NOMO-1 (cell line): ENCODE data around the gene CRB3.
A peak's percentile ranks its signal among the peaks of the same experiment; 100 is the strongest.
"Not testable (repeated sequence)": the region's sequence is repeated elsewhere in the genome, so short reads cannot be mapped to it uniquely, and the experiment has no call there.

Source experiments
- DNase-seq, 2 experiments: peaks; one replicate each; lab custom pipeline; 2025; ENCODE audit not compliant: unreplicated experiment in 2 of 2; lab: John Stamatoyannopoulos, UW

CRB3 gene

DNA sequence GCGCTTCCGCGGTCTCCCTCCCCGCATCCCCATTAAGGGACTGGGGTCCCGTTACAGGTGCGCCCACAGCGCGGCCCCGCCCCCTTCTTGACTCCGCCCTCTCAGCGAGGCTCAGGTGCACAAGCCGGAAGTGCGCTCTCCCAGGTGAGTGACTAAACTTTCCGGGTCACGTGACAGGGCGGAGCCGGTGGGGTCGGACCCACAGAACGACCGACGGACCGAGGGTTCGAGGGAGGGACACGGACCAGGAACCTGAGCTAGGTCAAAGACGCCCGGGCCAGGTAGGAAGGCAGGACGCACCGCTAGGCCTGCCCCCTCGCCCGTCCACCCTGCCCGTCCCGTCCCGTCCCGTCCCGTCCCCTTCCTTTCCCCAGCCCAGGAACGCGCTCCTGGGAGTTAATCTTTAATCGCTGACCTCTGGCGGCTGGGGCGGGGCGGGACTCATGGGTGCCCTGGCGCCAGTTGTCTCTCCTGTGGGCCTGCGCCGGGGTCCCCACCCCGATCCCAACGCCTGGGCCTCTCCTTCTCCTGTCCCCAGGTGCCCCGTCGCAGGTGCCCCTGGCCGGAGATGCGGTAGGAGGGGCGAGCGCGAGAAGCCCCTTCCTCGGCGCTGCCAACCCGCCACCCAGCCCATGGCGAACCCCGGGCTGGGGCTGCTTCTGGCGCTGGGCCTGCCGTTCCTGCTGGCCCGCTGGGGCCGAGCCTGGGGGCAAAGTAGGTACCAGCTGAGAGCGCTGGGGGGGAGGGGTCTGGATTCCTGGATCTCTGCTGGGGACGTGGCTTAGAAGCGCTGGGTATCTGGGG, at the start of gene CRB3:
CRB3 (plus strand) TSS at position 202 of the 804 bp plus-strand sequence; CDS start at position 633, 431 bp downstream.
- DNase-seq: no peak

DNA sequence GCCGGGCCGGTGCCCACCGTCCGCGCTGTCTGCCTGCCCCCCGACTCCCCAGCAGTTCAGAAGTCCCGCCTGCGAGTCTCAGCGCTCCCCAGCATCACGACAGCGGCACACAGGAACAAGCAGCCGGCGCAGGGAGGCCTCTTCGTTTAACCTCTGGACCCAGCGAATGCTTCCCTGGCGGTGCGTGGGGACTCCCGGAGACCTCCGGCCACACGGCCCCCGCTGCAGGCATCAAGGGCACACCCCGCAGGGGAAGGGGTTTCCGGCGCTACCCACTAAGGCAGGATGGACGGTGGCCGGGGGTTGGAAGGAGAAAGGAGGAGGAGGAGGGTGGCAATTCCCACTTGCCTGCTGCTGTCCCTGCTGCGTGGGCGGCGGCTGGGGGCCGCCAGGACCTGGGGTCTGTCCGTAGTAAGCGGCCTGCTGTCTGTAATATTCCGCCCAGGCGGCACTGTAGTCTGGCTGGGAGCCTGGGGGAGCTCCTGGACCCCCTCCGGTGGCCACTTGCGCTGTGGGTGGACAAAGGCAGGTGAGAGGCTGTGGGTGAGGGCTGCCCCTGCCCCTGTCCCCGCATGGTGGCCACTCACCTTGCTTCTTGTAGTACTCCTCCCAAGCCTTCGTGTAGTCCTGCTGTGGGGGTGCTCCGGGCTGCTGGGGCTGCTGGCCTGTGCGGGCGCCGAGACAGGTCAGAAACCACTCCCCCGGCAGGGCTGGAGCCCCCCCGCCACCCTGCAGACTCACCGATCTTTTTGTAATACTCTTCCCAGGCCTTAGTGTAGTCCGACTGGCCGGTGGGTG, 49.1 kb upstream of the CRB3 start:
- DNase-seq: no peak

DNA sequence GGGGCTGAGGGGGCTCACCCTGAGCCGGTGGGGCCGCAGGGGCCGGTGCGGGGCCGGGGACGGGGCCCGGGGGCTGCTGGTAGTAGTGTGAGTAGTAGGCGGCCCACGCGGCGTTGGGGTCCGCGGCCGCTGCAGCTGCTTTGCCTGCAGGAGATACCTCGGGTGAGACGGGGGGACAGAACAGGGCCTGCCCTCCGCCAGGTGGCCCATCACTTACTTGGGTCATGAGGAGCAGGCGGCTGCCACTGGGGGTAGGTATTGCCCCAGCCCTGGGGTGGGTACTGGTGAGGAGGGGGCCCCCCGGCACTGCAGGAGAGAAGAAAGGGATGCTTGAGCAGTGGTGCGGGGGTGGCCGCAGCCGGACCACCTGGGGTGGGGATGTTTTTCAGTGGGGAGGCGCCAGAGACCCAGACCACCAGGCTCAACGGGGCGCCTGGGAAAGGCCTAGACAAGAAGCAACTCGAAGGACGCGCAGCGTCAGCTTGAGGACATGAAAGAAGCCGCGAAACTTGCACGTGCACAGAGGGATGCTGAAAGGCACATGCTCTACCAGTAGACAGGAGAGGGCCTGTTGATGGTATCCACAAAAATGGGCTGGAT, 48.4 kb upstream of the CRB3 start:
- DNase-seq: no peak

- no peak for DNase-seq
Observed at GRCh38 chr19:6416658-6417405, 47.2 kb upstream of the CRB3 start.

- DNase-seq: no peak
Observed at GRCh38 chr19:6417713-6418561, 46.1 kb upstream of the CRB3 start.

DNA sequence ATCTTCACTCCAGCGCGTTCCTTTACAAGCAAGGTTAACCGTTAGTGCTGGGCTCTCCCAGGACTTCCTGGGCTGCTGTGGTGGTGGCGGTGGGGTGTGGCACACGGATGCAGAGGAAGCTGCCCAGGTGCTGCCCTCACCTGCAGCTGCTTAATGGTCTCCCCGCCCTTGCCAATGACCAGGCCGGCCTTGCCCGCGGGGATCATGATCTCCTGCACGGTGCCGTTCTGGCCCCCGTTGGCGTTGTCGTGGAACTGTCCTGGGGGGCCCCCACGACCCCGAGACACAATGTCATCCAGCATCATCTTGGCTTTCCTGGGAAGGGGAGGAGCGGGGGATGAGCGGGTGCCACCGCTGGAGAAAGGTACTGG, 45.5 kb upstream of the CRB3 start:
- no peak for DNase-seq

- DNase-seq: no peak
Observed at GRCh38 chr19:6421075-6422014, 42.7 kb upstream of the CRB3 start.

DNA sequence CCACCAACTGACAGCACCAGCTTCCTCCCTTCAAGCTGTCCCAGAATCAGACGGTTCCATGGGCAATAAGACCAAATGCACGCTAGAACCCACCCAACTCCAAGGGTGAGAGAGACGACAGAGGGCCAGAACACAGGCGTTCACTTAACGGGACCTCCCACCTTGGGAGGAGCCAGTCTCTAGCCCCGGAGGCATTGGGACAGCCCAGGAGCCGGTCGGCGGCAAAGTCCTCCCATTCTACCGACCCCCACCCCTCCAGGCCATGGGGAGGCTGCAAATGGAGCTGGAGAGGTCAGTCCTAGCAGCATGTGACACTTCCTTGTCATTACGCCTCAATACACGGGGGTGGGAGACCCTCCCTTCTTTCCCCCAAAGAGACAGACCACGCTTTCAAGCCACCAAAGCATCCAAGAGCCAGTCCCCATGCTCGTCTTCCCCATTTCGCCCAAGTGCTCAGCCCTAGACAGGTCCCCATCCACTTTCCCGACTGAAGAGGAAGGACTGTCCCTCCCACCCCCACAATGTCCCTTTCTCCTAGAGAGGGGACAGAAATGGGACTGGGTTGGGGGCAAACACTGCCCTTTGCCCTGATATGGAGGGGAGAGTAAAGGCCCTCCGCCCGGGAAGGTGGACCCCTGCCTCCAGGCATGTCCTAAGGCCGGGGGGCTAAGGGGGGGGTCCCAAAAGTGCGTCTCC, 40.4 kb upstream of the CRB3 start:
- DNase-seq: peak in 1 of 2 experiments; percentile 18

DNA sequence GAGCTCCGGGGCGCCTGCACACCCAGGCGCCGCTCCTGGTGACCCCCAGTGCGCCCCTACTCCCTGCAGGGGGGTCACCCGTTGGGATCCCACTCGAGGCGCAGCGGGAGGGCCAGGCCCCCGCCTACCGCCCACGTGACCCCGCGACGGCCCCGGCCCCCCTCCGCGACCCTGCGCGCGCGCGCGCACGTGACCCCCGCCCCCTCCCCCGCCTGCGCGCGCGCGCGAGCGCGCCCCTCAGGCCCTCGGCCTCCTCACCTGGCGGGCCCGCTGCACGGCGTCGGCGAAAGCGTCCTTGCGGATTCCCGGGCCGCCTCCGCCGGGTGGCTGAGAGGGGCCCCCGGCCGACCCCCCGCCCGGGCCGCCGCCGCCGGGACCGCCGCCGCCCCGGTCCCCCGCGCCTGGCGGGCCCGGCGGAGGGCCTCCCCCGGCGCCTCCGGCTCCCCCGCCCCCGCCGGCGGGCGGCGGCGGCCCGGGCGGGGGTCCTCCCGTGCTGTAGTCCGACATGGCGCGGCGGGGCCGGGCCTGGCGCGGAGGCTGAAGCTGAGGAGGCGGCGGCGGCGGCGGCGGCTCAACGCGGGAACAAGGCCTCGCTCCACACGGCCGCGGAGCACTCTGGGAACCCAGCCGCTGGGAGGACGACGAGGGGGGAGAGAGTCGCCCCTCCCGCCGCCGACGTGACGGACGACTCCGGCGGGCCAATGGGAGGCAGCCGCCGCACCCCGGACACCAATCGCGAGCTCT, 39.7 kb upstream of the CRB3 start, which contains the start of gene KHSRP:
KHSRP (minus strand) TSS at position 617 of the 744 bp plus-strand sequence; CDS start at position 507, 110 bp downstream.
- DNase-seq: no peak

- peak; percentile 99 to 100 for DNase-seq
Observed at GRCh38 chr19:6424939-6425731, 38.9 kb upstream of the CRB3 start.

- no peak for DNase-seq
Observed at GRCh38 chr19:6425732-6426620, 38.1 kb upstream of the CRB3 start.

DNA sequence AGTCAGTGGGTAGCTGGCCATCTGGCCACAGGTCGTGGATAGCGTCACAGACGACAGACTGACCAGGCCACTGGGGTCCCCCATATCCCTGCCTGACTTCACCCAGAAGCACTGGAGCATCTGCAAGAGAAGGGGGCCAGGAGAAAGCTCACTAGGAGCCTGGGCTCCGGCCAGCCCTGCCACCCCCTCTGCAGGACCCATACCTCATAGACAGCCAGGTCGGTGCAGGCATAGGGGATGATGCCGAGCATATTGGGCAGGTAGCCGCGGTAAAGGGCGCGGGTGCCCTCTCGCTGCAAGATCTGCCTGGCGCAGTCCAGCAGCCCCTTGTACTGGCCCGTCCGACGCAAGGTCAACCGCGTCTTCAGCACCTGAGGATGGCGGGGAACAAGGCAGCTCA, 36.9 kb upstream of the CRB3 start:
- no peak for DNase-seq

GRCh38 chr19:6428692-6429418, 35.2 kb upstream of the CRB3 start:
- DNase-seq: not testable (repeated sequence)

GRCh38 chr19:6429419-6430221, 34.5 kb upstream of the CRB3 start:
- DNase-seq: peak; percentile 59 to 73
